ENCODE data around the gene ATP11A. TPM values are rescaled to one million over a fixed set of nuclear protein-coding genes. Genes with fewer than 3 reads are reported as not detected.

The ATP11A gene
- total RNA-seq, result 10 to 100 TPM; 33.1 to 53.7 TPM

DNA sequence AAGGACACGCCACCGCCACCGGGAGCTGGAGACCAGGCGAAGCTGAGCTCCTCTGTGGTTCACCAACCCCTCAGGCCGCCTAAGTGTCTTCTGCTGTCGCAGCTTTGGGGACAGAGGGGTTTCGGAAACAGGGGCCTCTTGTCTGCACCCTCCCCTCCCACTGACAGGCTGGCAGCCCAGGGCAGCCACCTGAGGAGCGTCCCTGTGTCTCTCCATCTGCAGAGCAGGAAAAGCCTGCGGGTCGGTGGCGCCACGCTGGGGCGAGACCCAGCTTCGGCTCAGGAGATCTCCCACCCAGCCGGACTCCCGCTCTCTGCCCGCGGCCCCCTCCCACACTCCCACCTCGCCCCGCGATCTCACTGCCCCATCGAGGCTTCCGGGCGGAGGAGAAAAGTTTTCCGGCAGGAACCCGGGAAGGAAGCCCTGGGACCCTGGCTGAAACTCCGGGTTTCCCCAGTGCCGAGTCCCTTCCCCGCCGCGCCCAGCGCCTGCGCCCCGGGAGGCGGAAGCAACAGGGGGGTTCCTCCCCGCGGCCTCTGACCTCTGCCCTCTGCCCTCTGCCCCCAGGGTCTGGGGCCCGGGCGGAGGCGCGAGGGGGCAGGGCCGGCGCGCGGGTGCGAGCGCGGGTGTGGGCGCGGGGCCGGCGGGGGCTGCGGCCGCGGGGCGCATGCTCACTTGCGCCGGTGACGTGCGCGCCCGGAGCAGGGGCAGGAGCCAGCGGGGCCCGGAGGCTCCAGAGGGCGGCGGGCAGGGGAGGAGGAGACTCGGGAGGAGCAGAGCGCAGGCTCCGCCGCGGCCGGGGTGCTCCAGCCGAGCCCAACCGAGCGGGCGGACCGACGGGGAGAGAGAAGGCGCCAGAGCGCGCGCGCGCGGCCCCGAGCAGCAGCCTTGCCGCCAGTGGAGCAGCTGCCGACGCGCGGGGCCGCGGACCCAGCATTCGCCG is at the start of gene ATP11A:
ATP11A (plus strand) TSS at position 736 of the 943 bp plus-strand sequence. CDS start 379 bp downstream, outside the sequence.
- H3K27ac Mint-ChIP-seq, result peak within 1 kb of the TSS; percentile 77 to 82
- no peaks in the 10 kb centered on the region for H3K9me3 Mint-ChIP-seq
- H3K36me3 Mint-ChIP-seq, result peaks cover 0 to 11% of the 10 kb centered on the region in 2 donors
- peak; percentile 82 to 84 for DNase-seq (ENCODE audit: low spot score in 2 of 2)
- peak; percentile 78 to 89 for ATAC-seq

DNA sequence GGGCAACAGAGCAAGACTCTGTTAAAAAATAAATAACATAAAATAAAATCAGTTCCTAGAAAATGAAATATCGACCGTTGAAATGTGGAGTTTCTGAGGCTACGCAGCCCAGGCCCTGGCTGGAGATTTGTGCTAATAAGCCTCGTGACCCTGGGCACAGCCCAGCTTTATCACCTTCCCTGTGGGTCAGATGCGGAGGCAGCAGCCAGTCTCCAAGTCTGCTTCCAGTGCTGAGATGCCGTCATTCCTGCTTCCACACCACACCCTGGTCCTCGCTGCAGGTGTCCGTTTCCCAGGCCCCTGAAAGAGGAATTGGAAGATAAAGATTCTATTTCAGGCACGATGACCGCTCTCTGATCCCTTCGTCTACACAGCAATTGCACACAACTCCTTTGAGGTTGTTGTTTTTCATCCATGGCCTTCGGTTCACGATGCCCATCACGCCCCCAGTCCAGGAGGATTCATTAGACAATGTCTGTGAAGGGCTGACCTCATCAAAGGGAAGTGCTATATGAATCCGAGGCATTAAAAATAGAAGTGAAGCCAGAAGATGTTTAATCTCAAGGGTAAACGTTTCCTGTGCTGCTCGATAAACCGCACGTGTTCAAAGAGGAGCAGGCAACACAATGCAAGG is 48.3 kb upstream of the ATP11A start:
- ATAC-seq (no peak), DNase-seq (ENCODE audit: low spot score in 2 of 2) (no peak)
- Mint-ChIP-seq H3K9me3 (no peaks in the 10 kb centered on the region), H3K27ac (no peak overlapping the region), H3K36me3 (no peaks in the 10 kb centered on the region)

DNA sequence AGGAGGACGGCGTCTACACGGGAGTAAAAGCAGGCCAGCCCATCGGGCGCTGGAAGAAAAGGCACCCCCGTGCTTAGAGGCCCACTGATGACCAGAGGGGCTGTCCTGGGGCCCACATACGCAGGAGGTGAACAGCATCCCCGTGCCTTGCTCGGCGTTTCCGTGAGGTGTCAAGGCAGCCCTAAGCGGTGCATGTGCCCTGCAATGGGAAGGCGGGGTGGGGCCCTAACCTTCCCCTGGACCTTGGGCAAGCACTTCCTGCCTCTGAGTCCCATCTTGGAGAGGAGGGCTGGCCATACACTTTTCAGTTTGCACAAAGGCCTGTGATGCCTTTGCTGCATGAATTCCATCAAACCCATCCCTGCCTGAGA is 47.8 kb upstream of the ATP11A start:
- no peaks in the 10 kb centered on the region for H3K9me3 Mint-ChIP-seq
- DNase-seq (ENCODE audit: low spot score in 2 of 2) (no peak), ATAC-seq (no peak)
- H3K36me3 Mint-ChIP-seq, result no peaks in the 10 kb centered on the region
- H3K27ac Mint-ChIP-seq, result no peak overlapping the region

DNA sequence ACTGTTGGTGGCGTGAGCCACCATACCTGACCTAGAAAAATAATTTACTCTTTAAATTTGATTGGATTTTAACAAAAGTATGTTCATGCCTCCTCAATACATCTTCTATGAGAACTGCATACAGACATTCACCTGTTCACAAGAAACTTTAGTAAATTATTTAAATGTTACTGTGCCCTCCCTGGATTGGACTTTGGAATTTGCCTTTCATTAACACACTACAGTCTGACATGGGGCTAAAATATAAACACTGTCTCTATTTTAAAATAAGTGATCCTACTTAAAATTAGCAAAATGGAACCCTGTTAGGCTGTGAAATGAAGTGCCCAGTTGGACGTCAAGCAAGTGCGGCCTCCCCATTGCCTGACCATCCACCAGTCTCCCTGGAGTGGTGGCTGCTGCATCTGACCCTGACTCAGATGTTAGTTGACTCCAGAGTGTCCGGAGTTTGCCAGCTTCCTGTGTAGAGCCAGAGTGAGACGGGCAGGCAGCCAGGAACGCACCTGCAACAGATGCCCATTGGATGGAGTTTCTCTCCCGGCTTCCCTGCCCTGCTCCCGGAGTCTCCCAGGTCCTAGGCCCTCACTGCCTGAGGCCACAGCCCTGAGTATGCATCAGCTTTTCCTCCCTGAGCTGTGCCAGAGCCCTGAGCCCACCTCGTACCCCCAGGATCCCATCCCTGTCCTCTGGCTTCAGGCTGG is 45.9 kb upstream of the ATP11A start:
- ATAC-seq (no peak), DNase-seq (ENCODE audit: low spot score in 2 of 2) (no peak)
- Mint-ChIP-seq H3K9me3 (no peaks in the 10 kb centered on the region), H3K27ac (no peak overlapping the region), H3K36me3 (no peaks in the 10 kb centered on the region)

DNA sequence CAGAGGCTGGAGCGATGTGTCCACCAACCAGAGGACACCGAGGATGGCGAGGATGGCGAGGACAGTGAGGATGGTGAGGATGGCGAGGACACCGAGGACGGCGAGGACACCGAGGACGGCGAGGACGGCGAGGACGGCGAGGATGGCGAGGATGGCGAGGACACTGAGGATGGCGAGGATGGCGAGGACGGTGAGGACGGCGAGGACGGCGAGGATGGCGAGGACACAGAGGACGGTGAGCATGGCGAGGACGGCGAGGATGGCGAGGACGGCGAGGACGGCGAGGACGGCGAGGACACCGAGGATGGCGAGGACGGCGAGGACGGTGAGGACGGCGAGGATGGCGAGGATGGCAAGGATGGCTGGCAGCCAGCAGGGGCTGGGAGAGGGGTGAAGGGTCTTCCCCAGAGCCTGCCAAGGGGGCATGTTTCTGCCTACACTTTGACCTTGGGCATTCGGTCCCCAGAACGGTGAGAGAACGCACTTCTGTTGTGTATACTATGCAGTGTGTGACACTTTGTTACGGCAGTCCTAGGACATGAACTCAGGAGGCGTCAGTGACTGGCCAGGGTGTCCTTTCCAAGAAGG is 44.4 kb upstream of the ATP11A start:
- Mint-ChIP-seq H3K27ac (no peak overlapping the region), H3K9me3 (no peaks in the 10 kb centered on the region), H3K36me3 (no peaks in the 10 kb centered on the region)
- no peak for DNase-seq (ENCODE audit: low spot score in 2 of 2)
- no peak for ATAC-seq

DNA sequence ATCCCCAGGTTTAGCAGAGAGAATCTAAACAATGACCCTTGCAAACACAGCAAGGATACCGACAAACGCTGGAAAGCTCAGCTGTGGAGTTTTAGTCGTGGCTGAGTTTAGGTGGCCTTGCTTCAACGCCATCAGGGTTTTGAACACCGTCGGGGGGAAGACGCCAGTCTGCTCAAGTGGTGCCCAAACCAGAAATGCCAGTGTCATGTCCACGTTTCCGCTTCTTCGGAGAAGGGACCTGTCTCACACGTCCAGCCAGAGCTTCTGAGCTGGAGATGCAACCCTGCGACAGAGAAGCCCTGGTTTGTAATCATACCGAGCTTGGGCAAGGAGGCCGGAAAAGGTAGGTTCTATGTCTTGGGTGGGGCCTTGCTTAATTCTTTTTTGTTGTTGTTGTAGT is 42.6 kb upstream of the ATP11A start:
- no peak for DNase-seq (ENCODE audit: low spot score in 2 of 2)
- H3K27ac Mint-ChIP-seq, result no peak overlapping the region
- ATAC-seq, result no peak
- no peaks in the 10 kb centered on the region for H3K36me3 Mint-ChIP-seq
- H3K9me3 Mint-ChIP-seq, result no peaks in the 10 kb centered on the region

DNA sequence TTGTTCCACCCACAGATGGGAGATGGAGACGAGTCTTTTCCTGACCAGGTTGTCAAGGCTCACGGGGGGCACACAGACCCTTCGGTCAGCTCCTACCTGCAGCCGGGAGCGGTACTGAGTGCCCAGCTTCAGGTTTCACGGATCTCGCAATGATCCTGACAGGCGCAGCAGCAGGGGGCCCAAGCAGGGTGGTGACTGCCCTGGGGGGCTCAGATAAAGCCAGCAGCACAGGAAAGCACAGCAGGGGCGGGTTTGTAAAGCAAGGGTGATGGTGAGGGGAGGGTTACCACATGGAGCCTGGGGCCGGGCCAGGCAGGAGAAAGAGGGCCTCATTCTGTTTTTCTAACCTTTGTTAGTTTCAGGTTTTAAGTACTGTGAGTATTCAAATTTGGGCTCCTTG is 41.7 kb upstream of the ATP11A start:
- DNase-seq (ENCODE audit: low spot score in 2 of 2) (no peak), ATAC-seq (no peak)
- Mint-ChIP-seq H3K27ac (no peak overlapping the region), H3K9me3 (no peaks in the 10 kb centered on the region), H3K36me3 (no peaks in the 10 kb centered on the region)

DNA sequence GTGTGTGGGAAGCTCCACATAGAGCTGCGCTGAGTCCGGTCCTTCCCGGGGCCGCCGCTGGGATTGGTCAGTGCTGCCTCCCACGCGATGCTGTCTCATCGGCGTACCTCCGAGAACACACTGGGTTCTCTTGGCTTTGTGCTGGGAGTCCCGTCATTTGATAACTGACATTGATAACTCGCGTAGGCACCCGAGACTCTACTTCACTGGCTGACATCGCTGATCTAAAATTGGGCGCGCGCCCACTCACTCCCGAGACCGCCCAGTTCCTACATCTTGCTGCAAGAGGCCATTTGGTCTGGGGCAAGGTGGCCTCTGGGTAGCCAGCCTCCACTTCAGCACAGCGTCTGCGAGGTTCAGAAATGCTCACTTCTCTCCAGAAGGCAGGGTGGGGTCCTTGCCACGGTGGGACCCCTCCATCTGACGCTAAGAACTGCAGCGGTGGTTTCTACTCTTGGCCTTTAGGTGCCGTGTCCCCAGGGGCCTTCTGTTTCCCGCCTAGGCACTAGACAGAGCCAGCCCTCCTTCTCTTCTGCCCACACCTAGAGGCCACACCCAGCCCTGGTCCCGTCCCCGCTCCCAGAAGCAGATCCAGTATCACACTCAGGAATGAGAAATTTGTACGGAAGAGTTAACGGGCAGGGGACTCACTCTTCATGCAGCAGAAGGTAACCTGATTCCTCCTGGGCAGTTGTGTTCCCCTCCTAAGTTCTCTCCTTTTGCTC is 40.7 kb upstream of the ATP11A start:
- Mint-ChIP-seq H3K27ac (no peak overlapping the region), H3K36me3 (no peaks in the 10 kb centered on the region), H3K9me3 (no peaks in the 10 kb centered on the region)
- ATAC-seq (no peak), DNase-seq (ENCODE audit: low spot score in 2 of 2) (no peak)

DNA sequence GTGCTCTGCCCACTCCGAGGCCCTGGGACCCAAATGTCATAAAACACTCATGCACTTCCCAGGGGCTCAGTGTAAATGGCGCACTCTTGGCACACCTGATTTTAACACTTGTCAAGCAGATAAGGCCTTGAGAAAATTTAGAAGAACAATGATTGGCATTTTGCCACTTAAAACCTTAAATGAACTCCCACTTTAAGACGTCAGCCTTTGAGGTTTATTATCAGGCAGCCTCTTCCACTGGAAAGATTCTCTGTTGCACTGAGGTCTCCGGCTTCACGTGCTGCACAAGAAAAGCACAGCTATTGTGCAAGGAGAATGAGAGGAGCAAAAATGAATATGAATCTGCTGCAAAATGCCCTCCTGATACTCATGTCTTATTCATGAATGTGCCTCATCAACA is 38.5 kb upstream of the ATP11A start:
- Mint-ChIP-seq H3K9me3 (no peaks in the 10 kb centered on the region), H3K27ac (no peak overlapping the region), H3K36me3 (no peaks in the 10 kb centered on the region)
- DNase-seq (ENCODE audit: low spot score in 2 of 2) (no peak), ATAC-seq (no peak)

DNA sequence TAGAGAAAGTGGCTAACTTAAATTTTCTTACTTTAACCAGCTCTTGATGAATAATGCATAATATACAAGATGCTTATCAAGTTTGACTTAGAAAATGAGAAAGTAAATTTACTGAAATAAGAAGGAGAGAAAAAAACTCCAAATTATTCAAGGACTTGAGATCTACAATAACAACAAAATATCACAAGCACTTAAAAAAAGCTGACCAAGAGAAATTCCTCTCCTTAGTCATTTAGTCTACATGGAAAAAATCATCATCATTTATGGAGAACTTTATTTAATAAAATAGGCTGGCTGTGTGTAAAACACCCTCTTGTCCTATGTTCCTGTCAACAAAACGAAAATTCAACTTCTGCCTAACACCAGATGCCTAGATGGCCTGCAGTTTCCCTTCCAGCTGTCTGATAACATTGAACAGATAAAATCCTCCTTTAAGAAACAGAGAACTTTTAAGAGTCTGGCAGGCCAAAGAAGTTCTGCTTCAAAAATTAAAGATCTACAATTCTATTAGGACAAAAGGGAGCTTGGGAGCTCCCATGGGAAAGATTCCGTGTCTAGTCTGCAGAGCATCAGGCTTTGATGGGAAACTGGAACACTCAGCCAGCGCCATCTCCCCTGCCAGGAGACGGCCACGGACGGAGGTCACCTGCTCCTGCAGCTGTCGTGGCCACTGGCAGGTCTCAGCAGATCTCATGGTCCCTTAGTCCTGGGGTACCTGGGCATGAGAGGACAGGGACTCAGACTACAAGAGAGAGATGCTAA is 37.9 kb upstream of the ATP11A start:
- no peaks in the 10 kb centered on the region for H3K36me3 Mint-ChIP-seq
- no peaks in the 10 kb centered on the region for H3K9me3 Mint-ChIP-seq
- no peak for ATAC-seq
- H3K27ac Mint-ChIP-seq, result no peak overlapping the region
- DNase-seq (ENCODE audit: low spot score in 2 of 2), result no peak

DNA sequence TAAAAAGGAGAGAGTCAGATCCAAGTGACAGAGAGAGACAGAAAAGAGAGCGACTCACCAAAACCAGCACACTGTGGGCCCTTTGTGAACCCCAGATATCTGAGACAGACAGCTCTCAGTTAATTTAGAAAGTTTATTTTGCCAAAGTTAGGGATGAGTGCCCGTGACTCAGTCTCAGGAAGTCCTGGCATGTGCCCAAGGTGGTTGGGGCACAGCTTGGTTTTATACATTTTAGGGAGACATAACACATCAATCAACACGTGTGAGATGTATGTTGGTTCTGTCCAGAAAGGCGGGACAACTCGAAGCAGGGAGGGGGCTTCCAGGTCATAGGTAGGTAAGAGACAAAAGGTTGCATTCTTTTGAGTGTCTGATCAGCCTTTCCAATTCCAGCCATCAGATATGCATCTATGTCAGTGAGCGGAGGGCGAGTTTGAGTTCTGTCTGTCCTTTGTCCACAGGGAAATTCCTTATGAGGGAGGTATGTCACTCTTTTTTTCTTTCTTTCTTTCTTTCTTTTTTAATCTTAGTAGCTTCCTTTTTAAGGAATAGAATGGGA is 37.2 kb upstream of the ATP11A start:
- H3K9me3 Mint-ChIP-seq, result no peaks in the 10 kb centered on the region
- DNase-seq (ENCODE audit: low spot score in 2 of 2) (no peak), ATAC-seq (no peak)
- no peak overlapping the region for H3K27ac Mint-ChIP-seq
- H3K36me3 Mint-ChIP-seq, result no peaks in the 10 kb centered on the region

DNA sequence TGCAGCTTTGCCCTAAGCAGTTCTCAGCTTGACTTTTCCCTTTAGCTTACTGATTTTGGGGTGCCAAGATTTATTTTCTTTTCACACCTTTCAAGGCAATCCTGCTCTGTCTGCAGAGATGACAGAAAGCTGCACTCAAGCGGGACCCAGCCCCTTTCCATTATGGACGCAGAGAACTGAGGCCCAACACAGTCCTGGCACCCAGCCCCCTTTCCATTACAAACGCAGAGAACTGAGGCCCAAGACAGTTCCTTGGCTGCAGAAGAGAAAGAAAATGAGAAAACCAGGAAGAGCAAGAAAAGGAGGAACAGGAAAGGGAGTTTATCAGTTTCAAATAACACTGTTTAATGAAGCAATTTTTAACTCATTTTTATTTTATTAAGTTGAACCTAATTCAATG is 36.8 kb upstream of the ATP11A start:
- Mint-ChIP-seq H3K27ac (no peak overlapping the region), H3K36me3 (no peaks in the 10 kb centered on the region), H3K9me3 (no peaks in the 10 kb centered on the region)
- DNase-seq (ENCODE audit: low spot score in 2 of 2) (no peak), ATAC-seq (no peak)

DNA sequence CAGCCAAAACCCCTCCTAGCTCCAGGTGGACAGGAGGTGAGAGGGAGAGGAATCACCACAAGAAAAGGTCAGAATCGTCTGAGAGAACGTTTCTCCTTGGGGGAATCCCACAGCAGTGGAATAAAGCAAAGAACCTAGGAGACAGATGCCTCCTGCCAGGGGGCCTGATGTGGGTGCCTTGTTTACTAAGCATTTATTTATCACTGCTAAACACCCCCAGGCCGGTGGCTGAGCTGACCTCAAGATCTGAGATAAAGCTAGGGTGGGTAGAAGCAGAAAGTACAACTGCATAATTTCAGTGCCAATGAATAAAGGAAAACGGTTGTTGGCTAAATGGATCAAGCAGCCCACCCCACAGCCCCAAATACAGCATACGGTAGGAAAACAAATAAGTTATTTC is 33.9 kb upstream of the ATP11A start:
- H3K36me3 Mint-ChIP-seq, result no peaks in the 10 kb centered on the region
- DNase-seq (ENCODE audit: low spot score in 2 of 2) (no peak), ATAC-seq (no peak)
- no peaks in the 10 kb centered on the region for H3K9me3 Mint-ChIP-seq
- H3K27ac Mint-ChIP-seq, result no peak overlapping the region

DNA sequence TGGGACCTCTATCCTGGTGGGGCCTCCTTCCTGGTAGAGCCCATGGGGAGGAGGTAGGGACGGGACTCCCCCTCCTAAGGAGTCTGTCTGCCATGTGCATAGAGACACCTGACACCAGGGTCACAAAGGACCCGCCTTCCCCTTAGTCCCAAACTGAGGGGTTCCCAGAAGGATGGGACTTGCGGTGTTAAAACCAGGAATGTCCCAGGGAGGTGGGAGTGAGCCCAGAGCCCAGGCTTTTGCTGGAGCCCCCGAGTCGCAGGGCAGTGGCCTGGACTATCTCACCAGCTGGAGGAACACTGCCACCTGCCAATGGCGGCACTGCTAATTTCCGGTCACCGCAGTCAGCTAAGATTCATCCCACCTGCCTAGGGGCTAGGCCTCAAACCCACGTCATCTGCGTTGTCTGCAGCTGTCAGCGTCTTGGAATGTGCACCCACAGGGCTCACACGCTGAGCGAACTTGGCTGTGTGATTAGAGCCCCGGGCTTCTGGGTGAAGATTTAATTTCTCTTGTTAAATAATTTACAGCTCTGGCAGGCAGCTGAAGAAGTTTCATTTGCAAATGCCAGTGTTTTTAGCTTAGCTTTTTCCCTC is 31.9 kb upstream of the ATP11A start:
- no peak for ATAC-seq
- no peak for DNase-seq (ENCODE audit: low spot score in 2 of 2)
- H3K27ac Mint-ChIP-seq, result no peak overlapping the region
- no peaks in the 10 kb centered on the region for H3K36me3 Mint-ChIP-seq
- no peaks in the 10 kb centered on the region for H3K9me3 Mint-ChIP-seq

DNA sequence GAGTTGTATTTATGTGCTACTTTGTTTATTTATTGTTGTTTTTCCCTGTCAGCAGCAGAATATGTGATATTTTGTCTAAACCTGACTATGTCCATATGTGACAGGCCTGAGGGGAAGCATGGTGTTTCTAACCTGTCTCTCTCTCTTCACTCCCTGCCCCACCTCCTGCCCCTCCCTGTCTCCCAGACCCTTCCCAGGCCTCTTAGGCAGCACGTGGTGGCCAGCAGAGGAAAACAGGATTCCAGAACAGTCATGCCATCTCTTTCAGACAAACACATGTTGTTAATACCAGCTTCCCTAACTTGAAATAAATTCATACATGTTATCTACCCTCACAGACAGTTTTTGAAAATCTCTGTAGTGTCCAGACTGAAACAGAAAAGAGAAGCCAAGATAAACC is 31.0 kb upstream of the ATP11A start:
- ATAC-seq, result no peak
- DNase-seq (ENCODE audit: low spot score in 2 of 2), result no peak
- Mint-ChIP-seq H3K27ac (no peak overlapping the region), H3K9me3 (no peaks in the 10 kb centered on the region), H3K36me3 (no peaks in the 10 kb centered on the region)

All from activated naive CD4-positive, alpha-beta T cell treated with anti-CD3 and anti-CD28 coated beads, Interleukin-2, amount 50 U/mL, for 72 hours (primary cell).